ENCODE data around the gene TESK2.
"Not testable (repeated sequence)": the region's sequence is repeated elsewhere in the genome, so short reads cannot be mapped to it uniquely, and the experiment has no call there.

The TESK2 gene, protein sequence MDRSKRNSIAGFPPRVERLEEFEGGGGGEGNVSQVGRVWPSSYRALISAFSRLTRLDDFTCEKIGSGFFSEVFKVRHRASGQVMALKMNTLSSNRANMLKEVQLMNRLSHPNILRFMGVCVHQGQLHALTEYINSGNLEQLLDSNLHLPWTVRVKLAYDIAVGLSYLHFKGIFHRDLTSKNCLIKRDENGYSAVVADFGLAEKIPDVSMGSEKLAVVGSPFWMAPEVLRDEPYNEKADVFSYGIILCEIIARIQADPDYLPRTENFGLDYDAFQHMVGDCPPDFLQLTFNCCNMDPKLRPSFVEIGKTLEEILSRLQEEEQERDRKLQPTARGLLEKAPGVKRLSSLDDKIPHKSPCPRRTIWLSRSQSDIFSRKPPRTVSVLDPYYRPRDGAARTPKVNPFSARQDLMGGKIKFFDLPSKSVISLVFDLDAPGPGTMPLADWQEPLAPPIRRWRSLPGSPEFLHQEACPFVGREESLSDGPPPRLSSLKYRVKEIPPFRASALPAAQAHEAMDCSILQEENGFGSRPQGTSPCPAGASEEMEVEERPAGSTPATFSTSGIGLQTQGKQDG

DNA sequence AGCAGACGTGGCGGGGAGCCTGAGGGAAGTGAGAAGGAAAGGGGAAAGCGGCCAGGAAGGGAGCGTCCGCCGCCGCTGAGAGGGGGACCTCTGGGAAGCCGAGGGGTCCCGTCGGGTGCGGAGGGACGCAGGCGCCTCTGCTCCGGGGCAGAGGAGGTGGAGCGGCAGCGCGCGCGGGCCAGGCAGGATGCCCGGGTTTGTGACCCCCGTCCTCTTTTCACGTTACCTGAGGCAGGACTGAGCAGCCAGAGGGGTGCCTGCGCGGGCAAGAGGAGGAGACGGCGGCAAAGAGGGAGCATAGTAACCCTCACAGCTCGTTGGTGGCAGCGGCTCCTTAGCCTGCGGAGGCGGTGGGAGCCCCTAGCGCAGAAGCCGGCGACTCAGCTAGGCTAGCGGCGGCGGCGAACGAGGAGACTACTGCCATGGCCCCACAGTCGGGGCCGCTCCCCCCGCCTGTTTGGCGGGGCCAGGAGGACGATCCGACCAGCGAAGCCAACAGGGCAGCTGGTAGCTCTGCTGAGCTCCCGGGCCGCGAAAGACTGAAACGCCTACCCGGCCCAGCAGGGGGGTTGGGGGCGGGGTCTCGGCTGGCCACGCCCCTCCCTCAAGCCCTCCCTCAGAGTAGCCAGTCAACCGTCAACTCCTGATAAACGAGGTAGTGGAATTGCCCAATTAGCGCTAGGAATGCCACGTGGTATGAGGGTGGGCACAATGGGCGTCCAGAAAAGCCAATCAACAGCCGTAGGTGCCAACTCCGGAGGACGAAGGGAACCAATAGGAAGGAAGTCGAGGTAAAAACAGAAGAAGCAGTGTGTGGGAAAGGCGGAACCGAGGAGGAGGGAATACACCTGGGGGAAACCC, at the start of gene TESK2:
Gene TESK2, minus strand, starts transcription at position 538 of the 861 bp plus-strand sequence. CDS start 33,378 bp downstream, outside the sequence.
- DNase-seq = peak; percentile 99

DNA sequence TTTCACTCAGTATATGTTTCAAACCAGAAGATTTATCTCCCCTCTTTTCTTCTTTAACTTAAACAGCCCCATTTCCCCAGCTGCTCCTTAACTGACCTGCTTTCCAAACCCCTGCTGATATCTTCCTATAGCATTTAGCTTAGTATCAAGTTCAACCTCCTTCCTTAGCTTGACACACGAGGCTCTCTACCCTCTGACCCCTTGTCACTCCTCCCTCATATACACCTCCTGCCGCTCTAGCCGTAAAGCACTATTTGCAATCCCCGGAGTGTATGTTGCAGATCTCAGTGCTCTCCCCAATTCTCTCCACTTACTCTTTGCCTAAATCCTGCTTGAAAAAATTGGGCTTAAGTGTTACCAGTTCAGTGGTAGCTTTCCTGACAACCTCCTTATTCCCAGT, 45.9 kb upstream of the TESK2 start:
- no peak for DNase-seq

DNA sequence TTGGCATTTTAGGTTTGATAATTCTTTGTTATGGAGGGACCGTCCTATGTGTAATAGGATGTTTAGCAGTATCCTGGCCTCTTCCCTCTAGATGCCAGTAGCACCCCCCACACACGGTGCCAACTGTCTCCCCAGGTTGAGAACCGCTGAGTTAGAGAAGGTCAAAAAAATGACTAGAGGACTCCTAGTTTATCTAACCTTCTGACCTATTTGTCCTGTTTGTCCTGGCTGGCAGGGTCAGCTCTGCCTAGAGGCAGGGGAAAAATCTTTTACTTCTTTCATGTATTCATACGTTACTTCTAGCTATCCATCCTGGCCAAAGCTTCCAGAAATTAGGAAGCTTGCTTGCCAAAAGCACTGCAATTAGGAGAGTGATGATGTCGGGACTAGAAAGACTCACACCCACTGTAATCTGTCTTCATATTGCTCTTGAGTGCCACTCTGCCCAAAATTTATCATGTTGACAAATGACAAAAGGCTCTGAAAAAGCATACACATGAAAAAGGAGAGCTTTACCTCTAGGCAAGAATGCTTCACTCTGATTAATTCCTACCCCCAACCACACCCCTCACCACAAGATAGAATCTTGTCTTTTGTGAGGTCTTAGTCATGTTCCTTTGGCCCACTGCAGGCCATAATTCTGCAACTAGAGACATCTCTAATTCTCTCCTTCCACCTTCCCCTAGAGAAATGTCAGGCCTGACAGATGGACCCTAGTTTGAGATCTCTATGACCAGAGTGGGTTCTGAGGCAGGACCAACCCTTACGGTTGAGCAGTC, 45.2 kb upstream of the TESK2 start:
- no peak for DNase-seq

DNA sequence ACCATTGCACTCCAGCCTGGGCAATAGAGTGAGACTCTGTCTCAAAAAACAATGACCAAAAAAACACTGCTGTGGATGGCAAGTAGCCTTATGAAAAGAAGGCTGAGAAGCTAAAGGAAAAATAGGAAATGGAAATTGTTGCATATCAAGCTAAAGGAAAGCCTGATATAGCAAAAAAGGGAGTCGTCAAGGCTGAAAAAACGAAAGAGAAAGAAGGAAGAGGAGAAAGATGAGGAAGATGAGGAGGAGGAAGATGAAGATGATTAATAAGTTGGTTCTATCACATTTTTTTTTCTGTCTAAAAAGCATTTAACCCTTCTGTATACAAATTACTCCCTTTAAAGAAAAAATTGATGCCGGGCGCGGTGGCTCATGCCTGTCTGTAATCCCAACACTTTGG, 40.9 kb upstream of the TESK2 start:
- no peak for DNase-seq

DNA sequence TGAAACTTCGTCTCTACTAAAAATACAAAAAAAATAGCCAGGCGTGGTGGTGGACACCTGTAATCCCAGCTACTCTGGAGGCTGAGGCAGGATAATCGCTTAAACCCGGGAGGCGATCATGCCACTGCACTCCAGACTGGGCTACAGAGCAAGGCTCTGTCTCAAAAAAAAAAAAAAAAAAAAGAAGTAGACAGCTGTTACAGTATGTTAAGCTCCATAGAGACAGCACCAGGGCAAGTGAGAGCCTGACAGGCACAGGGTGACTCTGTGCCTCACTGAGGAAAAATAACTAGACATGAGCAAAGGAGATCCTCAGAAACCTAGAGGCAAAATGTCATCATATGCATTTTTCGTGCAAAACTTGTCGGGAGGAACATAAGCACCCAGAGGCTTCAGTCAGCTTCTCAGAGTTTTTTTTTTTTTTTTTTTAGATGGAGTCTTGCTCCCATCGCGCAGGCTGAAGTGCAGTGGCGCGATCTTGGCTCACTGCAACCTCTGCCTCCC, 39.7 kb upstream of the TESK2 start:
- DNase-seq = no peak

DNA sequence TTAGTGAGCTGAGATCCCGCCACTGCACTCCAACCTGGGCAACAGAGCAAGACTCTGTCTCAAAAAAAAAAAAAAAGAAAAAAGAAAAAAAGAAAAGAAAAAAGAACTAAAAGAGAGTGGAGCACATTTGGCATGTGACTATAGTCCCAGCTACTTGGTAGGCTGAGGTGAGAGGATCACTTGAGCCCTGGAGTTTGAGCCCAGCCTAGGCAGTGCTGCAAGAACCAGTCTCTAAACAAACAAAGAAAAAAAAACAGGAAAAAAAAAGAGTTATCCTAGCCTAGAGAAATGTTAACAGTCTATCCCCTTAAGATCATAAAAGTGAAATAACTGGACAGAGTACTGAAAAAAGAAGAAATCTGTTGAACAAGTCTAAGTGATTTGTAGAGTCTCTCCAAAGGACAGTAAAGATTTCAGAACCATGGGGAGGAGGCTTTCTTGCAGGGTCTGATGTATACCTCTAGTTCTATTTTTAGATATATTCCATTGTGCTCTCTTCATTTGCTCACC, 35.2 kb upstream of the TESK2 start:
- DNase-seq = no peak

DNA sequence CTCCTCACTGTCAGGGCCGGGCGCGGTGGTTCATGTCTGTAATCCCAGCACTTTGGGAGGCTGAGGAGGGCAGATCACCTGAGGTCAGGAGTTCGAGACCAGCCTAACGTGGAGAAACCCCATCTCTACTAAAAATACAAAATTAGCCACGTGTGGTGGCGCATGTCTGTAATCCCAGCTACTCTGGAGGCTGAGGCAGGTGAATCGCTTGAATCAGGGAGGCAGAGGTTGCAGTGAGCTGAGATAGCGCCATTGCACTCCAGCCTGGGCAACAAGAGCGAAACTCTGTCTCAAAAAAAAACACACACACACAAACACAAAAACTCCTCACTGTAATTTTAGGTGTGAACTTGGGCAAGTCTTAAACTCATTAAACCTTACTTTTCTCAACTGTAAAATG, 33.0 kb upstream of the TESK2 start:
- DNase-seq = not testable (repeated sequence)

DNA sequence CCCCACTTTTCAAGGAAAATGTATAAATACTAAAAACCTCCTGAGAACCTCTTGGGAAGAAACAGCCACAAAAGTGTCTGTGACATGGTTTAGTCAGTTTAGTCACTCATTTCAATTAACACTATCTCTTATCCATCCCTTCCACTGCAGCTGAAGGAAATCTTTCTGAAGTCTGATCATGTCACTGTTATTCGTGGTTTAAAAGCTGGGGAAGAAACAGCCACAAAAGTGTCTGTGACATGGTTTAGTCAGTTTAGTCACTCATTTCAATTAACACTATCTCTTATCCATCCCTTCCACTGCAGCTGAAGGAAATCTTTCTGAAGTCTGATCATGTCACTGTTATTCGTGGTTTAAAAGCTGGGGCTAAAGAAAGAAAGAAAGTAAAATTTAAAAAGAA, 32.6 kb upstream of the TESK2 start:
- not testable (repeated sequence) for DNase-seq

DNA sequence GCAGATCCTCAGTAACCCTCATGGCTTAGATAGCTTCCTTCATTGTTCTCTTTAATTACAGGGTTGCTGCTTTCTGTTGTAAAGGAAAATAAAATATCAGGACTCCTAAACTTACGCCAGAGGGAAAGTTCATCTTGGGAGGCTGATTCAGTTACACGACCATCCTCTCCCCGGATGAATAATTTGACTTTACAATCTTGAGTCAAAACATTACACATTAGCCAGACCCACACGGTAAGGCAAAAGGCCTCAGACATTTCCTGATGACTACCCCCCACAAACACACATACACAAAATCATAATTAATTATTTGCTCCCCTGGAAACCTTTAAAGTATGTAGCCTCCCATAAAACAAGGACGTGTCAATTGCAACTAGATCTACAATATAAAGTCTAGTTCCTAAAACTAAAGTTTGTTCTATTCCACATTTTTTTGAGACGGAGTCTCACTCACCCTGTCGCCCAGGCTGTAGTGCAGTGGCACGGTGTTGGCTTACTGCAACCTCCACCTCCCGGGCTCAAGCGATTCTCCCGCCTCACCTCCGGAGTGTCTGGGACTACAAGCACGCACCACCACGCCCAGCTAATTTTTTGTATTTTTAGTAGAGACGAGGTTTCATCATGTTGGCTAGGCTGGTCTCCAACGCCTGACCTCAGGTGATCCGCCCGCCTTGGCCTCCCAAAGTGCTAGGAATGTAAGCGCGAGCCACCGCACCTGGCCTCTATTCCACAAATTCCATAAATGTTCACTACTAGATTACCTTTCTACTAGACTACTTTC, 31.6 kb upstream of the TESK2 start:
- no peak for DNase-seq

DNA sequence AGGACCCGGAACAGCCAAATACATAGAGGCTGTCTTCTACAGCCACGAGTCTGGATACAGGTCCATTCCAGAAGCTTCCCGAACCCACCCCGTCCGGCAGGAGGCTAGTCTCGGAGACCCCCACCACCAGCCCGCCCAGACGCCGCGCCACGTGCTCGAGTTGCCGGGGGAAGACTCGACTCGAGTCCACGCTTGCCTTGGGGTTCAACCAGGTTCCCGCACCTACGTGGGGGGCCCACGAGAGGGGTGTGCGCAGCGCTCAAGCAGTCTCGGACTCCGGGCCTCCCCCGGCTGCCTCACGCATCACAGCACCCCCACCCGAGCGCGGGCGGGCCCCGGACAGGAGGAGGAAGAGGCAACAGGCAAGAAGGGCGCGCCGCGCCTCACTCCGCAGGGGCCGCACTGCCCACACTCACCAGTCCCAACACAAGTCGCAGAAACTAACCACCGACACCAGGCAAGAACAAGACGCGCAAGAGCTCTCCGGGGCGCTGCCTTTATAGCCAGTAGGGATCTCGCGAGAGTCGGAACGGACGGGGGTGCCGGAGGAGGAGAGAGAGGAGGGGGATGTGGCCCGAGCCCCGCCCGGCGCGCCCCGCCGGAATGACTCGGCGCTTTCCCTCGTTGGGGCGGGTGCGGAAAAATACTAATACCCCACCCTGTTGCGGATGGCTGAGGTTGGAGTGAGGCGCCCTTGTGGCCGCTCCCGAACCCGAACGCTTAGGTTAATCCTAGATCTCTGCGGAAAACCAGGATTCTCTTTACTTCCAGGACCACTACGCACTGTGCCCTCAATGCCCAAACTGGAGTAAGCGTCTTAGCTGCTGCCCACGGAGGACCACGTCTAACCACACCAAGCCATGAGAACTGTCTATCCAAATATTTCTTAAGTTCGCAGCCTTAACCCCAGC, 30.7 kb upstream of the TESK2 start, which contains the start of gene PRDX1:
Gene PRDX1, minus strand, starts transcription at position 472 of the 911 bp plus-strand sequence. CDS start 2,841 bp downstream, outside the sequence.
- peak; percentile 89 for DNase-seq

DNA sequence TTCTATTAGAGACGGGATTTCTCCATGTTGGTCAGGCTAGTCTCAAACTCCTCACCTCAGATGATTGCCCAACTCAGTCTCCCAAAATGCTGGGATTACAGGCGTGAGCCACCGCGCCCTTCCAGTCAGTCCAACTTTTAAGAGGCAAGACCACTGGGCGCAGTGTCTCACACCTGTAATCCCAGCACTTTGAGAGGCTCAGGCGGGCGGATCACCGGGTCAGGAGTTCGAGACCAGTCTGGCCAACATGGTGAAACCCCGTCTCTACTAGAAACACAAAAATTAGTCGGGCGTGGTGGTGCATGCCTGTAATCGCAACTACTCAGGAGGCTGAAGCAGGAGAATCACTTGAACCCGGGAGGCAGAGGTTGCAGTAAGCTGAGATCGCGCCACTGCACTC, 28.8 kb upstream of the TESK2 start:
- not testable (repeated sequence) for DNase-seq

DNA sequence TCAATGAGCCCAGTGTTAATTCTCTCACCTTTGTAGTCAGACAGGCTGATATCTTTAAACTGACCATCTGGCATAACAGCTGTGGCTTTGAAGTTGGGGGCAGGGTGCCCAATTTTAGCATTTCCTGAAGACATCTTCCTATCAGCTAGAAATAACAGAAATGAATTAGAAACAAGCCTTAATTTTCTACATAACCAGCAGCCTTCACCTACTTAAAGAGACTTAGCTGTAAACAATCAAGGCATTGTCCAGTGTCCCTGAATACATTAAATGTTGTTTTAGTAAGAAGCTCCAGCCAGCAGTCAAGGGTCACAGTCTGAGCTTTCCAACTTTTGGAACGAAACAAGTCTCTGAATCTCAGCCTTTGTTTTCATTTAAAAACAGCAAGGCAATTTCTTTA, 27.9 kb upstream of the TESK2 start:
- DNase-seq = no peak

DNA sequence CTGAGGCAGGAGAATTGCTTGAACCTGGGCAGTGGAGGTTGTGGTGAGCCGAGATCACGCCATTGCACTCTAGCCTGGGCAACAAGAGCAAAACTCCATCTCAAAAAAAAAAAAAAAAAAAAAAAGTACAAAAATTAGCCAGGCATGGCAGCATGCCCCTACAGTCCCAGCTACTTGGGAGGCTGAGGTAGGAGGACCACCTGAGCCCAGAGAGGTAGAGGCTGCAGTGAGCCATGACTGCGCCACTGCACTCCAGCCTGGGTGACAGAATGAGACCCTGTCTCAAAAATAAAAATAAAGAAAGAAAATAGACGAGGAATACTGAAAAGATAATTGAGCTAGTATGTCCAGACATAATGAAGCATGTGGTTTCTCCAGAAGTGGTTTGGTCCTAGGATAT, 27.4 kb upstream of the TESK2 start:
- DNase-seq = not testable (repeated sequence)

DNA sequence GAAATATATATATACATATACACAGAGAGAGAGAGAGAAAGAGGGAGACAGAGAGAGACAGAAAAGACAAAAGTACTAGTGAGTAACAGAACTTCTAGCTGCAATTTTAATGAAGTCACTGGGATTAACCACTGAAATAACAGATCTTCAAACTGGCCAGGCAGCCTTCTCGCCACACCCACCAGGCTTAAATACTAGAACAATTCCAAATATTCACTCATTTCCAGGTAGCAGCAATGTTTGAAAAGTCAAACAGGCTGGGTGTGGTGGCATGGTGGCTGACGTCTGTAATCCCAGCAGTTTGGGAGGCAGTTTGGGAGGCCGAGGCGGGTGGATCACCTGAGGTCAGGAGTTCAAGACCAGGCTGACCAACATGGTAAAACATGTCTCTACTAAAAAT, 25.5 kb upstream of the TESK2 start:
- no peak for DNase-seq

DNA sequence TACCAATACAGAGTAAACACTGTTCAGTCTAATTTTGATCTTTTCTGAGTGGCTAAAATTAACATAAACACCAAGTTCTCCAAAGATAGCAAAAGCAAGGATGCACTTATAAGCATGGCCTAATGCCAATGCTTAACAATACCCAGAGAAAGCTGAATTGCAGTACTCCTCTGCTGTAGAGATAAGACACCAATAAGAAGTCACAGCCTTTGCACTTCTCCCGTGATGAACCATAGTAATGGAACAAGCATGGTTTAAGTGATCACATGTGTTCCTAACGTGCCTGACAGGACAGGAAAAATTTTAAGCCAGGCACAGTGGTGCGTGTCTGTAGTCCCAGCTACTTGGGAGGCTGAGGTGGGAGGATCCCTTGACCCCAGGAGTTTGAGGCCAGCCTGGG, 25.1 kb upstream of the TESK2 start:
- DNase-seq = no peak

DNA sequence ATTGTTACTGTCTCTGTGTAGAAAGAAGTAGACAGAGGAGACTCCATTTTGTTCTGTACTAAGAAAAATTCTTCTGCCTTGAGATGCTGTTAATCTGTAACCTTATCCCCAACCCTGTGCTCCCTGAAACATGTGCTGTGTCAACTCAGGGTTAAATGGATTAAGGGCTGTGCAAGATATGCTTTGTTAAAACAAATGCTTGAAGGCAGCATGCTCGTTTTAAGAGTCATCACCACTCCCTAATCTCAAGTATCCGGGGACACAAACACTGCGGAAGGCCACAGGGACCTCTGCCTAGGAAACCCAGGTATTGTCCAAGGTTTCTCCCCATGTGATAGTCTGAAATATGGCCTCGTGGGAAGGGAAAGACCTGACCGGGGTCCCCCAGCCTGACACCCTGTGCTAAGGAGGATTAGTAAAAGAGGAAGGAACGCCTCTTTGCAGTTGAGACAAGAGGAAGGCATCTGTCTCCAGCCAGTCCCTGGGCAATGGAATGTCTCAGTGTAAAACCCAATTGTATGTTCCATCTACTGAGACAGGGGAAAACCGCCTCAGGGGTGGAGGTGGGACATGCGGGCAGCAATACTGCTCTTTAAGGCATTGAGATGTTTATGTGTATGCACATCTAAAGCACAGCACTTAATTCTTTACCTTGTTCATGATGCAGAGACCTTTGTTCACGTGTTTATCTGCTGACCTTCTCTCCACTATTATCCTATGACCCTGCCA, 22.7 kb upstream of the TESK2 start:
- not testable (repeated sequence) for DNase-seq

DNA sequence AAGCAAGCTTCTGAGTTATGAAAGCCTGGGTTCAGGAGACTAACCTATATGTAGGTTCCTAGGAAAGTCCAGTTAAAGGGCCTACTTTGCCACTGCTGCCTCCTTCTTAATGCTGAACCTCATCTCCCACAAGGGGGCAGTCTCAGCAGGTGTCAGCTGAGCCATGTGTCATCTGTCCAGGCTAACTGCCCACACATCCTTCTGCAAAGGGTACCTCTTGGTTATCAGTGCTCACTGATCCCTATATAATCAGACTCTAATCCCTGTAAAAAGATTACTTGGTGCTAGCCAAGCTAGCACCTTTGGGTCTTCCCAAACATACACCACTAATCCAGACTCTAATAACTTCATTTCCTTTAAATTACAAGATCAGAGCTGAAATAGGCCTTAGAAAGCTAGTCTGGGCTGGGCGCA, 21.7 kb upstream of the TESK2 start:
- peak; percentile 44 for DNase-seq

DNA sequence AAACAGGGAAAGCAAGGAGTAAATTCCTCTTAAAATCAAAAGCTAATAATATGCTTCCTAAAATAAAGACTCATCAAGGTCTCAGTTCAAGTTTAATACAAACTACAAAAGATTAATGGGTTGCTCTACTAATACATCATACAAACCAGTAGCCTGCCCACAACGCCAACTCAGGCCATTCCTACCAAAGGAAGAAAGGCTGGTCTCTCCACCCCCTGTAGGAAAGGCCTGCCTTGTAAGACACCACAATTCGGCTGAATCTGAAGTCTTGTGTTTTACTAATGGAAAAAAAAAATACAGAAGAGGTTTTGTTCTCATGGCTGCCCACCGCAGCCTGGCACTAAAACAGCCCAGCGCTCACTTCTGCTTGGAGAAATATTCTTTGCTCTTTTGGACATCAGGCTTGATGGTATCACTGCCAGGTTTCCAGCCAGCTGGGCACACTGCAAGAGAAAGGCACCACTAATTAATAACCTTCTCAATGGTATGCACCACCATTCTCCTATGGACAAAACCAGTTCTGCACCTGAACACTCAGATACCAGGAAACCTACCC, 20.1 kb upstream of the TESK2 start:
- DNase-seq = no peak
